ENCODE data around the gene SLC26A9.

The SLC26A9 gene, protein sequence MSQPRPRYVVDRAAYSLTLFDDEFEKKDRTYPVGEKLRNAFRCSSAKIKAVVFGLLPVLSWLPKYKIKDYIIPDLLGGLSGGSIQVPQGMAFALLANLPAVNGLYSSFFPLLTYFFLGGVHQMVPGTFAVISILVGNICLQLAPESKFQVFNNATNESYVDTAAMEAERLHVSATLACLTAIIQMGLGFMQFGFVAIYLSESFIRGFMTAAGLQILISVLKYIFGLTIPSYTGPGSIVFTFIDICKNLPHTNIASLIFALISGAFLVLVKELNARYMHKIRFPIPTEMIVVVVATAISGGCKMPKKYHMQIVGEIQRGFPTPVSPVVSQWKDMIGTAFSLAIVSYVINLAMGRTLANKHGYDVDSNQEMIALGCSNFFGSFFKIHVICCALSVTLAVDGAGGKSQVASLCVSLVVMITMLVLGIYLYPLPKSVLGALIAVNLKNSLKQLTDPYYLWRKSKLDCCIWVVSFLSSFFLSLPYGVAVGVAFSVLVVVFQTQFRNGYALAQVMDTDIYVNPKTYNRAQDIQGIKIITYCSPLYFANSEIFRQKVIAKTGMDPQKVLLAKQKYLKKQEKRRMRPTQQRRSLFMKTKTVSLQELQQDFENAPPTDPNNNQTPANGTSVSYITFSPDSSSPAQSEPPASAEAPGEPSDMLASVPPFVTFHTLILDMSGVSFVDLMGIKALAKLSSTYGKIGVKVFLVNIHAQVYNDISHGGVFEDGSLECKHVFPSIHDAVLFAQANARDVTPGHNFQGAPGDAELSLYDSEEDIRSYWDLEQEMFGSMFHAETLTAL

DNA sequence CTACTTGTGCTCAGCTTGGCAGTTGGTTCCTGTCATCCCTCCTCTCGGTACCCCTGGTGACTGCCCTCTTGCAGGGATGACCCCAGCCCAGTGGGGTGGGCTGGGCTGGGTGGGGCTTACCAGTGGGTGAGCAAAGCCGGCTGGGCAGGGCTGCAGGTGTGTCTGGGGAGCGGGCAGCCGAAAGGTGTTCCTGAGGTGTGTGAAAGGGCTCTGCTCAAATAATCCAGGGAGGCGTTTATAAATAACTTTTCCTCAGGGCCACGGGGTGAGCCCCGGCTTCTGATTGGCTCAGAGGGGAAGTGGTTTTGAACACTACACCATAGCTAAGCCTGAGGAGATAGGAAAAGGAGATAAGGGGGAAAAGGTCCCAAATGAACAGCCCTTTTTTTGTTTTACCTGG, at the start of gene SLC26A9:
TSS of gene SLC26A9 (minus strand) at position 212 of the 400 bp plus-strand sequence. CDS start 7,636 bp downstream, outside the sequence.
- DNase-seq (ENCODE audit: low read depth in 3 of 3, low spot score in 1 of 3), result no peak

DNA sequence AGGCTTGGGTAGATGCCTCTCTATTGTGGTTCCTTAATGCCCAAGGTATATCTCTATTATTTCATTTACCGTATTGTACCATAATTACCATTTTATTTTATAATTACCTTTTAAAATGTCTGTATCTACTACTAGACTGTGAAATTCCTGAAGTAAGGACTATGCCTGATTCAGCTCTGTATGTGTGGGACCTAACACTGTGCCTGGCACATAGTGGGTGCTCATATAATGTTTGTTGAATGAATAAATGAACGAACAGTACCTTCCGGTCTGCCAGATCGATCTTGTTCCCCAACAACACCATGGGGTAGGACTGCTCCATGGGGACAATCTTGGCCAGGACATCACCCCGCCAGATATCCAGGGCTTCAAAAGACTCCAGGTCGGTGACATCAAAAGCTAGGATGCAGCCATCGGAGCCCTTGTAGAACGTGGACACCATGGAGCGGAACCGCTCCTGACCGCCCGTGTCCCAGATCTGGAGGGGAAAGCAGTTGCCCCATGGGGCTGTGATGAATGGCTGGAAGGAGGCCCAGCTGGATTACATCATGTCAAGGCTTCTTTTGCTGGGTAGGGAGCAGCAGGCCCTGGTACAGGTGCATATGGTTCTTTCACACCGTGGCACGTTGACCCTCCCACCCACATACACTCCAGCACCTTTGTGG, 49.1 kb upstream of the SLC26A9 start:
- no peak for DNase-seq (ENCODE audit: low read depth in 3 of 3, low spot score in 1 of 3)

DNA sequence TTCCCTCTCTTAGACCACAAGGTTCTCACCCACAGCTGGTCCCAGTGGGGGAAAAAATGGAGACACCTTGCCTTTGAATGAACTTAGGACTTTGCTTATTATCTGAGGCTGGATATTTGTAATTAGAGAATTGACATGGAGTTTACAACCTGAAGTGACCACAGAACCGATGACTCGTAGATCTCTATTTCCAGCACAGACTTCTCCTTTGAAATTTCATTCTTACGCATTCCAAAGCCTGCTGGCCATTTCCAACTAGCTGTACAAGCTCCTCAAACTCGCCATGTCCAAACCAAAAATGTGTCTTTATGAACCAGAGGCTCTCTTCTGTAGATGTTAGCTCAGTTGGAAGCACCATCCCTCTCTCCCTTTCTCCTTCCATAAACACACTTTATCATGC, 48.0 kb upstream of the SLC26A9 start:
- DNase-seq (ENCODE audit: low read depth in 3 of 3, low spot score in 1 of 3), result no peak

DNA sequence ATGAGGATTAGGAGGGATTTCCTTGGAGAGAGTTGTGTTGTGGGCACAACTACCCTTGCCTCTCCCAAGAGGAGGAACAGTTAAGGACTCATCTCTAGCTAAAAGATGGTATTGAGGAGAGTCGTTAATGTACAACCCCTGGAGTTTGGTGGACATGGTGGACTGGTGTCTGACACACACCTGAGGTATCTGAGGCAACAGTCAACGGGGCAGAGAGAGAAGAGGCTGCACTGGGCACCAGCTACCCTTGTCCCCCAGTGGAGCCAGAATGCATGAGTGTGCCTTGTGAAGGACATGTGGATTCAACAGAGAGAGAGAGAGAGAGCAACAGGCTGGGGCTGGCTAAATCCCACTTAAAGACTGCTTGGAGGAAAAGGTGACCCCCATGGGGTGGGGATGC, 47.0 kb upstream of the SLC26A9 start:
- no peak for DNase-seq (ENCODE audit: low read depth in 3 of 3, low spot score in 1 of 3)

DNA sequence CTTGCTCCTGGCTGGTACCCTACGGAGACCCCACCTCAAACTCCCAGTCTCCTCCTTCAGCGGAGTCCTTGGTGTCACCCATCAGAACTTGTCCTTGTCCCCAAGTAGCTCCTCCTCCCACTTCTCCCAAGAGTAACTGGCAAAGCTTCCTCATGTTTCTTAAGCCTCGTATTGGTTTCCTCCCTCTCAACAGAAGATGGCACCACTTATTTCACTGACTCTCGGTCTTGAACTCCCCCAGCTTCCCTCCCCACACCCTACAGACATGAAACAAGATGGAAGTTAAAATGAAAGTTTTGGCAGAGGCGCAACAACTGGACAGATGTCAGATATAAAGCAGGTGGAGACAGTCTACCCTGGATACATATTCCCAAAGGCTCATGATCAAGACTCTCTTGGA, 46.5 kb upstream of the SLC26A9 start:
- no peak for DNase-seq (ENCODE audit: low read depth in 3 of 3, low spot score in 1 of 3)

DNA sequence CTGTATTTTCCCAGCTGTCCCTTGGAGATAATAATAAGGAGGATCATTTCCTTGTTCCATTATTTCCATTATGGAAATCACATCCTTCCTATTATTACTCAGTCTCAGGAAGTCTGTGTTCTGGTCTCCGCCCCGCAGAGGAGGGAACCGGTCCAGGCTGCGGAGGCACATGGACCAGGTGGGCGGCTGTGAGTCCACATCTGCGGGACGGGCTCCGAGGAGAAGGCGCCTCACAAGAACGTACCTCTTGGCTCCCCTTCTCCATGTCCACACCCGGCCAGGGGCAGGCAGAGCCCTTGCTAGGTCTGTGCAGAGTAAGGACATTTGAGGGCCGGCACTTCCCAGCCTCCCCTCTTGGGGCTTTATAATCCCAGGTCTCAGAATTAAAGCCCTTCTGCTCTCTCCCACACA, 45.3 kb upstream of the SLC26A9 start:
- no peak for DNase-seq (ENCODE audit: low read depth in 3 of 3, low spot score in 1 of 3)

DNA sequence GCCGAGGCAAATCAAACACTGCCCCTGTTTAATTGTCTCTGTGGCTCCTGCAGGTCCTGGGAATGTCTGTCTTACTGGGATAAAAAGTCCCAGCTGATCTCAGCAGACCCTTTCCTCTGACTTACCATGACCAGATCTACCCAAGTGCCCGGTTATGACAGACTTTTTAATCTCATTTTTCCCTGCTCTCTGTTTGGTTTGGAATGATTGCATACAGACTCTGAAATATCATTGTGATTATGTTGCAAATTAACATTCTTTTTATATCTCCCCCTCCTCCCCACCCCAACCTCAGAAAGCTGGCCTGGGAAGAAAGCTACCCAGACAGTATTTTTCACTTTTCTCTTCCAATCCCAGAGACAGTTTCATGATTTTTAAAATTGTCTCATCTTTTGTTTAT, 43.6 kb upstream of the SLC26A9 start:
- no peak for DNase-seq (ENCODE audit: low read depth in 3 of 3, low spot score in 1 of 3)

DNA sequence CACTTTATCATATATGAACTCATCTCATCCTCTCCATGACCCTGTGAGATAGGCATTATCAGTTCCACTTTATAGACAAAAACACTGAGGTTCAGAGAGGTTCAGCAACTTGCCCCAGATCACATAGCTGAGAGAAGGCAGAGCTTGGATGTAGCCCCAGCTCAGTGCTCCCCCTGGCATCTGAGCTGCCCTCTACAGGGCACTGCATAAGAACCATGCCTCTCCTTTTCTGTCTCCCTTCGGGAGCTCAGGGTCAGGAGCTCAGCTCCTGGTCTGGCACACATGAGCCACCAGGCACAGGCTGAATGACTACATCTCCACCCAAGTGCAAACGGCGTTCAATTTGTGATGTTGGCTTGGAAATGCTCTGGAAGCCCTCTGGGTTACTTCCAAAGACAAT, 43.0 kb upstream of the SLC26A9 start:
- no peak for DNase-seq (ENCODE audit: low read depth in 3 of 3, low spot score in 1 of 3)

DNA sequence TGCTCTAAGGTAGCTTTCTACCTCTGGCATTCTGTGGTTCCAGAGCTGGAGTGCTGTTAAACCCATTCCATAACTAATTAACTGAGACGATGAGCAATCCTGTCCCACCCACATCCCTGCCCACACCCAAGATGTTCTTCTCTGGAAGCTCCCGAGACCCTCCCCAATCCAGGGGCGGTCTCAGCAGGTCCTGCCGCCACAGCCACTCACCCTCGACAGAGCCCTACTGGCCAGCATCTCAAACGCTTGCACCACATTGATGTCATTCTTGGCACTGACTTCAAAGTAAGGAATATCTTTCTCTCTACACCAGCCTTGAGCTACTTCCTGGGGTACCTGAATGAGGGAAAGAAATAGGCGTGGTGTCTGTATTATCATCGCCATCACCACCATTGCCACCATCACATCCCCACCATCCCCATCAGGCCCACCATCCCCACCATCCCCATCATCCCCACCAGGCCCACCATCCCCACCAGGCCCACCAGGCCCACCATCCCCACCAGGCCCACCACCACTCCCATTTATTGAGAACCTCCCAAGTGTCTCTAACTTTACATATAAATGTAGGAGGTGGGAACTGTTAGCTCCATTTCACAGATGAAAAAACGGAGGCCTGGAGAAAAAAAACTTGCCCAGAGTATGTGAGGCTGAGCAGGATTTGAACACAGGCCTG, 42.2 kb upstream of the SLC26A9 start:
- DNase-seq (ENCODE audit: low read depth in 3 of 3, low spot score in 1 of 3), result no peak

DNA sequence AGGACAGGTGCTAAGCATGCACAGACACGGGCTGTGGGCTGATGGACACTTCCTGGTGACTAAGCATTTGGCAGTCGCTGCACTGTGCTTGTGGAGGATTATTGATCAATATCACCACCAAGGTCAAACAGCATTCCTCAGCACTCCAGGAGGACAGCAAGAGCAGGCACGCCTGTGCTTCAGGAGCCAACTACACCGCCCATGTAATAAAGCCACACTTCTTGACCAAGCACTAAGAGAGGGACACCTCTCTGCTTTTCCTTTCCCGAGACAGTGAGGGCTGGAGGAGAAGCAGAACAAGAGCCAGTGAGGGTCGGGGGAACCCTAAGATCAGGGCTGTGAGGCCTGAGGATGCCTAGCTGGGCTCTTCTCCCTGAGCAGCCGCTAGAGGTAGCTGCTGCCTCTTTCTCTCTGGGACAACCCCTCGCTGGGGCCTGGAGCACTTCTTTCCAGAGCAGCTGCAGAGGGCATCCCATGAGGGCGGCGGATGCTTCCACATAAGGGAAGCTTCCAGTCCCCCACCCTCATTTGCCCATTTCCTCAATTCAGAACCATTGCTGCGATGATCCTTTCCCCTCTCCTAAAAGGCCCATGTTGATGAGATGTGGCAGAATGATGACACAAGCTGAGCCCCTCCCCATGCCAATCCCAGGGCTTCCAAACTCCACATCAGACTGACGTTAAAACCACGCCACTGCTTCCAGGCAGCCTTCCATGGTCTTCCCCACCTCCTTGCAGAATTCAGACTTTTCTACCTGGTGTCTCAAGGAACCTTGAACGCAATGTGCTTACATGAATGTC, 40.9 kb upstream of the SLC26A9 start:
- DNase-seq (ENCODE audit: low read depth in 3 of 3, low spot score in 1 of 3), result no peak

DNA sequence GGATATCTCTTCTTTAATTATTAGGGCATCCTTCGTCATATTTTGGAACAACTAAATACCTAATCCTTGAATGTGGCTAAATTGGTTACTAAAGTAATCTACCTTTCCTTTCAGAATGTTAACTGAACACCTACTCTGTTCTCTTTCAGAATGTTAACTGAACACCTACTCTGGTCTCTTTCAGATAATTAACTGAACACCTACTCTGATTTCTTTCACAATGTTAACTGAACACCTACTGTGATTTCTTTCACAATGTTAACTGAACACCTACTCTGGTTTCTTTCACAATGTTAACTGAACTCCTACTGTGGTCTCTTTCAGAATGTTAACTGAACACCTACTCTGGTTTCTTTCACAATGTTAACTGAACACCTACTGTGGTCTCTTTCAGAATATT, 38.0 kb upstream of the SLC26A9 start:
- DNase-seq (ENCODE audit: low read depth in 3 of 3, low spot score in 1 of 3), result no peak

DNA sequence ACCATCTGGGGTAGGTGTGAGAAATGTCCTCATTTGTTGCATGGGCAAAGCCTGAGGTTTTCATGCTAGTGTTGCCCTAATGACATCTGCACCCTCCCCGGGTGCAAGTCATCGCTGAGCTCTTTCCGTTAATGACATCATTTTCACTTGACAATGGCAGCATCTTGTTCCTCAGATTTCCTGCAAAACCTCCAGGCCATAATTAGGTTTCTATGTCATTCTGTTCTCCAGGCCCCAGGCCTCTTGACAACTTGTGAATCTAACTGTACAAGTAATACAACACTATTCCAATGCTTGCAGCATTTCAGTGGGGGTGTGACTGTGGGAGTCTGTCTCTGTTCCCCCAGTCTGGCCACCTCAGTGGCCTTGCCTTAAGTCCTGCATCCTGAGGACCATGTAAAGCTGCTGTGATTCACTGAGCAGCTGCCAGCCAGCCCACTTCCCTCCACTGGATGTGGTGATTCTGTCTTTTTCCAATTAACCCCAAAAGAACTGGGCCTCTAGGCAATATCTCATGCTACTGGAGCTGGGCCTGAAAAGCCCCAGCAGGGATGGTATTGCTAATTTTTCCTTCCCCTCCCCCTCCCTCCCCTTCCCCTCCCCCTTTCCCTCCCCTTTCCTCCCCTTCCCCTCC, 37.1 kb upstream of the SLC26A9 start:
- DNase-seq (ENCODE audit: low read depth in 3 of 3, low spot score in 1 of 3), result no peak

DNA sequence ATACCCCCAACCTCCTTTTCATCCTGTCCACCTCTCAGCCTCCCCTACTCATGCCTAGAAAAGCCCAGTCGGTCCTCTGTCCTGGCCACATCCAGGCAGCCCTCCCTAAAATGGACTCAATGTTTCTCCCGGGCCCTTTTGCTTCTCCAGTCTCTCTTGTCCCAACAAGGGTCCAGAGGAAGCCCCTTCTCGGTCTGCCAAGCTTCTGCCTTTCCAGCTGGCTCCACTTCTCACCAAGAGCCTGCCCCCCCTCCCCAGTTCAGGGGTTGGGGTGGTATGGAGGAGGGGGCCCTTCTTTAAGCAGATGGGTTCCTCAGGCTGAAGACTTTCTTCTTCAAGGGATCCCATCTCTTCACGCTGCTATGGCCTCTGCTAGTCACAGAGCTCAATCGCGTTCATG, 36.0 kb upstream of the SLC26A9 start:
- no peak for DNase-seq (ENCODE audit: low read depth in 3 of 3, low spot score in 1 of 3)

DNA sequence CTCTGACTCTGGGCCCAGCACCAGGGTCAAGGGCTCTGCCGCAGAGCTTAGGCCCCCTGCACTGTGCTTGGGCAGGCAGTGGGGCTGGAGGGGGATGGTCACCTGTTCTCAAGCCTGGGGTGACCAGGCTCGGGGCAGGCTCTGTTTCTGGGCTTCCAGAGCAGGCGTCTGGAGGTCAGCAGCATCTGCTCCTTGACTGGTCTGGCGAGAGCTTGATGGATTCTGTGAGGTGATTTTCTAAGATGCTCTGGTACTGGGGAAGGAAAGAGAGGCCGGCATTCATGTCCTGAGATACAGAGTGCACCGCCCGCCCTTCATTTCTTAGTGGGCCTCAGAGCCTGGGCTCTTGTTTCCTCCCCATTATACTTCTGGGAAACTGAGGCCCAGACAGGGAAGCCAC, 35.4 kb upstream of the SLC26A9 start:
- DNase-seq (ENCODE audit: low read depth in 3 of 3, low spot score in 1 of 3), result no peak

DNA sequence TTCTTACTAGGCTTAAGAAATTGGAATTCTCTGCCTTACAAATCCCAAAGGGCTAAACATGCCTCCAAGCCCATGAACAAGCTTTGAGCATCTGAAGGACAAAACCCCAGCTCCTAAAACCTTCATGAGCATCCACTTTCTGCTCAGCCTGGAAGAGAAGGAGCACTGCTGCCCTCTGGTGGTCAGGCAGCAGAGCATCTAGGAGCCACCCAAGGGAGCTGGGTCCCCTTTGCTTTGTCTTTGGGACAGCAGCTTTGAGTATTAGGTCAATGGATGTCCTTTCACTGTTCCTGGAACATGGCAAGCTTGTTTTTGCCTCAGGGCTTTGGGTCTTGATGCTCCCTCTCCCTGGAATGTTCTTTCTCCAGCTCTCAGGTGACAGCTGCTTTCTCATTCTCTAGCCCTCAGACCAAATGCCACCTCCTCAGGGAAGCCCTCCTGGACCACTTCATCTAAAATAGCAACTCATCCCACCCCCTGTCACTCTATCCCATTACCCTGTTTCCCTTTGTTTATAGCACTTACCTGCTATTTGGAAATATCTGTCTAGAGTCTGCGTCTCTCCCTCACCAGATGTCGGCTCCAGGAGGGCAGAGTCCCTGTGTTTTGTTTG, 34.3 kb upstream of the SLC26A9 start:
- peak; percentile 46 to 67 (median 56) for DNase-seq (ENCODE audit: low read depth in 3 of 3, low spot score in 1 of 3)

DNA sequence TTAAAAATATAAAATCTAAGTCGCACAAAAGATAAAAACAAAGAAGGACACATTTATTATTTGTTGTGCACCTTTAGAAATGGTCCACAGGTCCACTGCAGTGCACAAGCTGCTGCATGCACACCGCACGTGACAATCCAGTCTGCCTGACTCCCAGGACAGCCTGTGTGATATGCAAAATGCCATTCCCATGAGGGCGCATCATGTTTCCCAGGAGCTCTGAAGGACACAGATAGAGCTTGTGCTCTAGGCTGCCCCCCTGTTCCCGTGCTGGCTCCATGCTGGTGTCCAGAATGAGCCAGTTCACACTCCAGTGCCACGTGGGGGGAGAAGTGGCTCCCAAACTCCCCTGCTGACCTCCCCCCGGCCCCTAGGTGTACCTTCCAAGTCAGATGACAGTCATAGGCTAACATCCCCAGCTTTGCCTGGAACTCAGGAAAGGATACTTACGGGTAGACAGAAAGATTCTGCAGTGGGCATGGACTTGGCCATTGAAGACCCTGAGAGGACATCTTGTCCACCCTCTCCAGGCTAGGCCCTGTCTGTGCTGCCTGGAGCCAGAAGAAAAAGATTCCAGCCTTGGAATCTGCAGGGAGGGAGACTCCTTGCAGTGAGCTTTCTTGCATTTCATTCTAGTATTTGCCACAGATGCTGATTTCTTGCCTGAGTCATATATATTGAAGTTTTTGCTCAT, 33.6 kb upstream of the SLC26A9 start:
- no peak for DNase-seq (ENCODE audit: low read depth in 3 of 3, low spot score in 1 of 3)

DNA sequence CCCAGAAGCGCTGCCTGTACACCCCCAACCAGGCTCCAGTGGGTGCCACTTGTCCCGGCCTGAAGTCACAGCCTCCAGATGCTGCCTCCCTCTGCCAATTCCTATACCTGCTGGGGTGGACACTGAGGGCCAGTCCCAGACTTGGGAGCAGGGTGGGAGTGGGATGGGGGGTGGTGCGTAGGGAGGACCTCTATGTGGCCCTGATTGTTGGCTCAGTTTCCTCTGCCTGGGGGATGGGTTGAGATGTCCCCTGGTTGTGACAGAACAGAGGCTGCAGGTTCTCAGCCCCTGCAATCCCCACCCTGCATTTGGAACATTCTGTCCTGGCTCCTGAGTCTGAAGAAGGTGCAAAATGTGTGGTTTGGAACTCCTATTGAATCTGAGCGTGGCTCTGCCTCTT, 32.8 kb upstream of the SLC26A9 start:
- DNase-seq (ENCODE audit: low read depth in 3 of 3, low spot score in 1 of 3), result no peak

DNA sequence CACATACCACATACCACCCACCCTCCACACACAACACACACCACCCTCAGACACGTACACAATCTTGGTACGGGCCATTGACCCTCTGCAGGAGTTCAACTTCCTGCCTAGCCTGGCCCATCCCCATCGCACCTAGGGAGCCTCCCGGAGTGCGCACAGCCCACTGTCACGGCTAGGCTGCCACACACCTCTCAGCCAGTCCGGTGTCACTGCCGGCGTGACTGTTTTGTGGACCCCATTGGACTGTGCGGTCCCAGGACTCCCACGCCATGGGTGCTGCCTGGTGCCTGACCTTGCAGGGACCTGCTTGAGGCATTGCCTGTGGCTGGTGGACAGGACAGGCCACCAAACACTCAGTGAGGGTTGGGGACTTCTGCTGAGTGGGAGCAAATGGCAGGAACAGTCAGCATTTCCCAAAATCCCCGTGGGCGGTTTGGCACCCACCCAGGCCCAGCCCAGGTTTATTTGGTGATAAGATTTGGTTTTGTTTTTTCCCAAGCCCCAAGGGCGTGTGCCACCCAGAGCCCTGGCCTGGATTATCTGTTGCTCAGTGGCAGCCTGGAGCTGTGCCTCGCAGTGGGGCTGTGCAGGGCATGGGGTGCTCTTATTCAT, 32.2 kb upstream of the SLC26A9 start:
- DNase-seq (ENCODE audit: low read depth in 3 of 3, low spot score in 1 of 3), result no peak

DNA sequence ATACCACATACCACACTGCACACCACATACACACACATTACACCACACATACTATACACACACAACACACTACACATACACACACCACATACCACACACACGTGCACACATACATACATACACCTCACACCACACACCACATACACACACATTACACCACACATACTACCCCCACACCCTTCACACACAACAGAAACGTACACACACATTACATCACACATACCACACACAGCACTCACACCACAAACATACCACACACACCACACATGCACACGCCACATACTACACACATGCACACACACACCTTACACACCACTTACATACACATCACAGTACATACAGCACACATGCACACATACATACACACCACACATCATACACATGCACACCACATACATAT, 31.5 kb upstream of the SLC26A9 start:
- DNase-seq (ENCODE audit: low read depth in 3 of 3, low spot score in 1 of 3), result no peak
